Keratinocyte (primary cell): ENCODE data around the gene LIMA1. TPM values are rescaled to one million over a fixed set of nuclear protein-coding genes. Genes with fewer than 3 reads are reported as not detected.

Source experiments
- DNase-seq: peaks from one replicate; pipeline ENCODE4 v3.0.0-alpha.2; 2011; ENCODE audit warnings: low read depth, missing footprints, low spot score
- FAIRE-seq: peaks from 2 replicates; lab custom pipeline; 2011; peaks lifted over from hg19 to GRCh38; lab: Jason Lieb, UNC
- H2AFZ ChIP-seq: 2 replicates; pipeline ENCODE4 v1.6.0; 2012; ENCODE audit warnings: low read length, control low read depth, inconsistent platforms; ENCODE audit not compliant: control insufficient read depth
- H3K27ac ChIP-seq: 2 replicates; pipeline ENCODE4 v1.5.1; 2011; ENCODE audit warnings: low read length; ENCODE audit not compliant: control insufficient read depth, insufficient read depth
- H3K27me3 ChIP-seq: 3 replicates; pipeline ENCODE4 v1.6.0; 2011; ENCODE audit warnings: low read length; ENCODE audit not compliant: control insufficient read depth, insufficient read depth; ENCODE audit errors: extremely low read depth
- H3K36me3 ChIP-seq, 2 experiments: 2 replicates in 1 of 2; 3 replicates in 1 of 2; pipeline ENCODE4 v1.5.1; 2011; ENCODE audit warnings: low read length in 2 of 2, mild to moderate bottlenecking in 1 of 2; ENCODE audit not compliant: control insufficient read depth in 2 of 2, insufficient read depth in 2 of 2; ENCODE audit errors: extremely low read depth in 1 of 2
- H3K4me1 ChIP-seq: 3 replicates; pipeline ENCODE4 v1.5.1; 2011; ENCODE audit warnings: low read length; ENCODE audit not compliant: control insufficient read depth, insufficient read depth; ENCODE audit errors: extremely low read depth
- H3K4me2 ChIP-seq: 3 replicates; pipeline ENCODE4 v1.6.0; 2011; ENCODE audit warnings: low read depth, low read length; ENCODE audit not compliant: control insufficient read depth, insufficient read depth; ENCODE audit errors: extremely low read depth
- H3K4me3 ChIP-seq, 3 experiments: fragments of 200-600 bp in 1 of 3; sonication (generic) in 1 of 3; 2 replicates in 2 of 3; 3 replicates in 1 of 3; pipeline ENCODE4 v1.5.1; 2011 to 2016; ENCODE audit warnings: low read length in 3 of 3, mild to moderate bottlenecking in 3 of 3, control low read depth in 2 of 3, inconsistent platforms in 1 of 3, low read depth in 1 of 3, mixed read lengths in 1 of 3, mixed run types in 1 of 3, moderate library complexity in 1 of 3; ENCODE audit not compliant: control insufficient read depth in 2 of 3, insufficient read depth in 2 of 3; ENCODE audit errors: extremely low read depth in 1 of 3
- H3K79me2 ChIP-seq: 2 replicates; pipeline ENCODE4 v1.6.0; 2012; ENCODE audit warnings: low read length; ENCODE audit not compliant: control insufficient read depth, insufficient read depth
- H3K9ac ChIP-seq: 3 replicates; pipeline ENCODE4 v1.6.0; 2011; ENCODE audit warnings: low read length; ENCODE audit not compliant: control insufficient read depth, insufficient read depth; ENCODE audit errors: extremely low read depth
- H3K9me1 ChIP-seq: 3 replicates; pipeline ENCODE4 v1.6.0; 2011; ENCODE audit warnings: low read length; ENCODE audit not compliant: control insufficient read depth, insufficient read depth; ENCODE audit errors: extremely low read depth
- H3K9me3 ChIP-seq: 2 replicates; pipeline ENCODE4 v1.5.1; 2012; ENCODE audit warnings: low read depth, low read length; ENCODE audit not compliant: control insufficient read depth
- H4K20me1 ChIP-seq: 3 replicates; pipeline ENCODE4 v1.6.0; 2011; ENCODE audit warnings: low read length; ENCODE audit not compliant: control insufficient read depth, insufficient read depth; ENCODE audit errors: extremely low read depth
- EZH2 ChIP-seq: IDR thresholded peaks from one replicate; pipeline ENCODE4 v1.6.1; 2012; ENCODE audit warnings: inconsistent platforms, mild to moderate bottlenecking, low read length, moderate library complexity
- dilution Hi-C: fragments of 300-500 bp; cut with MboI; formaldehyde crosslinking; loops from one replicate; pipeline ENCODE4 v1.7.0; 2020; ENCODE audit warnings: low sequenced_read_pairs; ENCODE audit not compliant: extremely low pct_ligation_motif_present
- polyA plus RNA-seq, 5 experiments: library from polyadenylated mRNA; depleted of rRNA in 3 of 5; stranded (reverse) in 3 of 5; stranded (forward) in 1 of 5; unstranded in 1 of 5; fragments of >200 nt; gene quantifications; 1 replicate in 1 of 5; 2 replicates in 3 of 5; 3 replicates in 1 of 5; pipeline versions ENCODE4 v1.2.1 to v1.2.3, GENCODE V29; 2011 to 2012; ENCODE audit warnings: missing spikeins in 2 of 5, low read depth in 1 of 5, low replicate concordance in 1 of 5
- TF ChIP-seq, protein P1 (sequence below), 3 experiments: IDR thresholded peaks in 1 of 3; conservative IDR thresholded peaks in 1 of 3; optimal IDR thresholded peaks in 1 of 3; 2 replicates in 2 of 3; 3 replicates in 1 of 3; pipeline versions ENCODE3 to v1.5.1; 2011; ENCODE audit warnings: low read length in 3 of 3, mild to moderate bottlenecking in 3 of 3, moderate library complexity in 2 of 3, control low read depth in 1 of 3, inconsistent platforms in 1 of 3; ENCODE audit not compliant: insufficient read depth in 2 of 3; ENCODE audit errors: extremely low read depth in 1 of 3

Gene LIMA1
- polyA plus RNA-seq, 1 donor (not counting 4 experiments of a cell fraction or from before 2014, with no cell fraction given): 510 TPM

GRCh38 chr12:50232206-50232605, 51.1 kb downstream of the LIMA1 start:
- H3K4me2 ChIP-seq: no peak overlapping the region
- no peak for DNase-seq
- no peak overlapping the region for H2AFZ ChIP-seq
- dilution Hi-C loops: no loop called here
- no peaks in the 10 kb centered on the region for H3K27me3 ChIP-seq
- no peaks in the 10 kb centered on the region for H3K9me1 ChIP-seq
- FAIRE-seq: no peak
- peaks cover 13% of the 10 kb centered on the region for H3K4me1 ChIP-seq
- no peaks in the 10 kb centered on the region for H4K20me1 ChIP-seq
- H3K27ac ChIP-seq: no peak overlapping the region
- H3K36me3 ChIP-seq: peaks cover 0 to 2% of the 10 kb centered on the region in 2 experiments
- H3K9me3 ChIP-seq: no peaks in the 10 kb centered on the region
- H3K9ac ChIP-seq: no peak overlapping the region
- no peaks in the 10 kb centered on the region for H3K79me2 ChIP-seq
- TF ChIP-seq, protein P1, sequence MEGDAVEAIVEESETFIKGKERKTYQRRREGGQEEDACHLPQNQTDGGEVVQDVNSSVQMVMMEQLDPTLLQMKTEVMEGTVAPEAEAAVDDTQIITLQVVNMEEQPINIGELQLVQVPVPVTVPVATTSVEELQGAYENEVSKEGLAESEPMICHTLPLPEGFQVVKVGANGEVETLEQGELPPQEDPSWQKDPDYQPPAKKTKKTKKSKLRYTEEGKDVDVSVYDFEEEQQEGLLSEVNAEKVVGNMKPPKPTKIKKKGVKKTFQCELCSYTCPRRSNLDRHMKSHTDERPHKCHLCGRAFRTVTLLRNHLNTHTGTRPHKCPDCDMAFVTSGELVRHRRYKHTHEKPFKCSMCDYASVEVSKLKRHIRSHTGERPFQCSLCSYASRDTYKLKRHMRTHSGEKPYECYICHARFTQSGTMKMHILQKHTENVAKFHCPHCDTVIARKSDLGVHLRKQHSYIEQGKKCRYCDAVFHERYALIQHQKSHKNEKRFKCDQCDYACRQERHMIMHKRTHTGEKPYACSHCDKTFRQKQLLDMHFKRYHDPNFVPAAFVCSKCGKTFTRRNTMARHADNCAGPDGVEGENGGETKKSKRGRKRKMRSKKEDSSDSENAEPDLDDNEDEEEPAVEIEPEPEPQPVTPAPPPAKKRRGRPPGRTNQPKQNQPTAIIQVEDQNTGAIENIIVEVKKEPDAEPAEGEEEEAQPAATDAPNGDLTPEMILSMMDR (optimal IDR thresholded peaks at IDR 0.05 in 1 of 3, IDR thresholded peaks at IDR 0.05 in 1 of 3, conservative IDR thresholded peaks at IDR 0.05 in 1 of 3; ENCODE audit: extremely low read depth in 1 of 3, insufficient read depth in 2 of 3, low read length in 3 of 3): no peak
- no peak for TF ChIP-seq EZH2
- no peak overlapping the region for H3K4me3 ChIP-seq

DNA sequence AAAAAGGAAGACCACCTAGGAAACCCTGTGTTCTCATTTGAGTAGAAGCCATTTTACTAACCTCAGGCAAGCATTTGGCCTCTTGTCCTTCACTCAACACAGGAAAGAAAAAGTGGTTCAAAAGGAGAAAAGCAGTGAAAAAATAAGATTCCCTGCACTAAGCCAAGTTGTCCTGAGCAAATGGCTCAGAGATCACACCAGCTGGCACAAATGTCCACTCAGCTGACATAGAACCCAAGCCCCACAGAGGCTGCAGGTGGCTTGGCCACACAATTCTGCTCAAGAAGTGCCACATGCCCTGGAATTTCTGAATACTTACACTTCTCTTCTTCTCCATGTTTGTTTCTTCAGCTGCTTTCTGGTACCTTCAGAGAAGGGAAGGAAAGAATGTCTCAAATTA, 52.0 kb downstream of the LIMA1 start:
- Histone ChIP-seq H3K4me1 (peaks cover 13% of the 10 kb centered on the region), H3K9me3 (no peaks in the 10 kb centered on the region), H3K36me3 (peaks cover 0 to 2% of the 10 kb centered on the region in 2 experiments), H3K9me1 (no peaks in the 10 kb centered on the region), H3K9ac (no peak overlapping the region), H3K27ac (no peak overlapping the region), H3K27me3 (no peaks in the 10 kb centered on the region), H3K4me3 (no peak overlapping the region), H3K4me2 (no peak overlapping the region), H2AFZ (no peak overlapping the region), H4K20me1 (no peaks in the 10 kb centered on the region), H3K79me2 (no peaks in the 10 kb centered on the region)
- TF ChIP-seq EZH2: no peak
- TF ChIP-seq, protein P1 (optimal IDR thresholded peaks at IDR 0.05 in 1 of 3, IDR thresholded peaks at IDR 0.05 in 1 of 3, conservative IDR thresholded peaks at IDR 0.05 in 1 of 3; ENCODE audit: extremely low read depth in 1 of 3, insufficient read depth in 2 of 3, low read length in 3 of 3): no peak
- dilution Hi-C loops: no loop called here
- DNase-seq (no peak), FAIRE-seq (no peak)
